A549 treated with CpdA at 1 μM for 4 hours (cell line): Measurements from ENCODE around the gene MMP26. TPM values are rescaled to one million over a fixed set of nuclear protein-coding genes. Genes with fewer than 3 reads are reported as not detected.

Experiments used
- total RNA-seq: library from RNA; stranded (reverse); fragments of 200-300 nt; extraction: Qiagen RNA extraction; gene quantifications from 5 replicates; pipeline ENCODE4 v1.2.3, GENCODE V29; 2022; ENCODE audit warnings: low read depth

MMP26 gene
- not detected in 5 replicates for total RNA-seq

GRCh38 chr11:4704054-4704789 is at the start of gene MMP26:
TSS of gene MMP26 (plus strand) at chr11:4704784.

GRCh38 chr11:4697585-4697984 is 7.0 kb upstream of the MMP26 start, which contains the start of gene OR51E2:
TSS of gene OR51E2 (minus strand) at chr11:4697853. CDS start at chr11:4682711, 15,142 bp downstream.

Other genes starting within 250 kb of the MMP26 start
- gene OR52K1, start 222.1 kb upstream of the MMP26 start, total RNA-seq, result not detected in 5 replicates
- not detected in 5 replicates for gene OR52M1, start 159.6 kb upstream of the MMP26 start, total RNA-seq
- not detected in 5 replicates for gene OR52I2, start 123.0 kb upstream of the MMP26 start, total RNA-seq
- not detected in 5 replicates for gene OR52I1, start 110.7 kb upstream of the MMP26 start, total RNA-seq
- gene TRIM68, start 96.6 kb upstream of the MMP26 start, total RNA-seq, result 8.0 to 10.8 TPM (median 9.3 TPM) in 5 replicates
- not detected in 5 replicates for gene OR51D1, start 67.3 kb upstream of the MMP26 start, total RNA-seq
- gene OR51E1, start 60.8 kb upstream of the MMP26 start, total RNA-seq, result not detected in 5 replicates
- 0.02 to 0.14 TPM in 2 of 5 replicates, not detected in the others for gene OR51E2, start 6.9 kb upstream of the MMP26 start, total RNA-seq
- not detected in 5 replicates for gene OR51F1, start 65.2 kb downstream of the MMP26 start, total RNA-seq
- gene OR52R1, start 99.6 kb downstream of the MMP26 start, total RNA-seq, result not detected in 5 replicates
- gene OR51F2, start 116.5 kb downstream of the MMP26 start, total RNA-seq, result not detected in 5 replicates
- gene OR51S1, start 144.4 kb downstream of the MMP26 start, total RNA-seq, result not detected in 5 replicates
- not detected in 5 replicates for gene OR51T1, start 177.1 kb downstream of the MMP26 start, total RNA-seq
- not detected in 5 replicates for gene OR51A7, start 199.0 kb downstream of the MMP26 start, total RNA-seq
- gene OR51G2, start 214.6 kb downstream of the MMP26 start, total RNA-seq, result not detected in 5 replicates
- not detected in 5 replicates for gene OR51G1, start 219.6 kb downstream of the MMP26 start, total RNA-seq
- gene OR51A4, start 242.8 kb downstream of the MMP26 start, total RNA-seq, result not detected in 5 replicates